ENCODE data around the gene SNRNP200. TPM values are rescaled to one million over a fixed set of nuclear protein-coding genes. Genes with fewer than 3 reads are reported as not detected.

Gene SNRNP200
- total RNA-seq, 1 experiment from 2014 or later = 202 TPM

DNA sequence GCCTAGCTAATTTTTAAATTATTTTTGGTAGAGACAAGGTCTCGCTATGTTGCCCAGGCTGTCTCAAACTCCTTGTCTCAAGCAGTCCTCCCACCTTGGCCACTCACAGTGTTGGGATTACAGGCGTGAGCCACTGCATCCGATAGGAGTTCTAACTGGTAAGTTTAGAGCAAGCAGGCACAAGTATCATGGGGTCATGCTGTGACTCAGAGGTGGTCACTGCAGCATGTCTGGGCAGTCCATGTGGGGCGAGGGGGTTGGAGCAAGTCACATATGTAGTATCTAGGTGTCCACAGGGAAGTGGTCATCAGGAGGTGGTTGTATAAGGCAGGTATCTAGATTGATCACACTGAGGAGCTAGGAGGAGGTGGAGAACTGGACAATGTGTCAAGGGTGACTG lies 74.0 kb downstream of the SNRNP200 start:
- DNase-seq (ENCODE audit: low spot score) = no peak
- POLR2A ChIA-PET (ENCODE audit: low non-redundant PET) = no interaction called here
- no TSS peak for BruUV-seq (replicated peaks)

DNA sequence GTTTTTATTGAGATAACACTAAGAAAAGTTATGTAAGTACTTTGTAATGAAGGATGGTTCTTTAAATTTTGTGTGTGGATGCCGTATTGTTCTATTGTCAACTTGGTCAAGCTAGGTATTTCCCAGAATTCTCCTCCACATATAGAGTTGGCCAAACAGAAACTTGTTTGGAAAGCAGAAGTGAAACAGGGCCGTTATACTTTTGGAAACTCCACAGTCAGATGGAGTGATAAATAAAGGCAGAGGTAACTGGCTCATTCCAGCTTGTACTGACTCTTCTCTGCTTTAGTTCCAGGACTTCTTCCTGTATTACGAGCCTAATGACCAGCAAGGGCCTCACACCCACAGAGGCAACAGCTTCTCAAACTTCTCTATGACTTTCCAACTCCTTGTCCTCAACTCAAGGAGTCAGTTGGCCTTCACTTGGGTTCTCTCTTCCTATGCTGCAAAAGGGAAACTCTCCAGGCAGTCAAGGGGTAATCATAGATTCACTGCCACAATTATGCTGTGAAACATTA lies 80.3 kb downstream of the SNRNP200 start:
- ChIA-PET CTCF (no interaction called here), POLR2A (ENCODE audit: low non-redundant PET) (no interaction called here)
- intact Hi-C loops (cut with micrococcal nuclease; ENCODE audit: unreplicated experiment) = no loop called here
- H3K36me3 ChIP-seq (ENCODE audit: insufficient read depth, low read length, poor library complexity, severe bottlenecking) = no peaks in the 10 kb centered on the region
- H3K4me1 ChIP-seq (ENCODE audit: insufficient read depth, low read length, poor library complexity, severe bottlenecking) = no peaks in the 10 kb centered on the region
- H3K4me3 ChIP-seq (ENCODE audit: low read depth, low read length, poor library complexity, severe bottlenecking) = no peak overlapping the region
- DNase-seq (ENCODE audit: low spot score) = no peak
- no peaks in the 10 kb centered on the region for H3K9me3 ChIP-seq (ENCODE audit: low read depth, low read length, poor library complexity, severe bottlenecking)
- no peak for TF ChIP-seq EZH2 (IDR thresholded peaks at IDR 0.05; ENCODE audit: borderline replicate concordance, low read depth, low read length, poor library complexity, severe bottlenecking)
- TF ChIP-seq, protein P1, sequence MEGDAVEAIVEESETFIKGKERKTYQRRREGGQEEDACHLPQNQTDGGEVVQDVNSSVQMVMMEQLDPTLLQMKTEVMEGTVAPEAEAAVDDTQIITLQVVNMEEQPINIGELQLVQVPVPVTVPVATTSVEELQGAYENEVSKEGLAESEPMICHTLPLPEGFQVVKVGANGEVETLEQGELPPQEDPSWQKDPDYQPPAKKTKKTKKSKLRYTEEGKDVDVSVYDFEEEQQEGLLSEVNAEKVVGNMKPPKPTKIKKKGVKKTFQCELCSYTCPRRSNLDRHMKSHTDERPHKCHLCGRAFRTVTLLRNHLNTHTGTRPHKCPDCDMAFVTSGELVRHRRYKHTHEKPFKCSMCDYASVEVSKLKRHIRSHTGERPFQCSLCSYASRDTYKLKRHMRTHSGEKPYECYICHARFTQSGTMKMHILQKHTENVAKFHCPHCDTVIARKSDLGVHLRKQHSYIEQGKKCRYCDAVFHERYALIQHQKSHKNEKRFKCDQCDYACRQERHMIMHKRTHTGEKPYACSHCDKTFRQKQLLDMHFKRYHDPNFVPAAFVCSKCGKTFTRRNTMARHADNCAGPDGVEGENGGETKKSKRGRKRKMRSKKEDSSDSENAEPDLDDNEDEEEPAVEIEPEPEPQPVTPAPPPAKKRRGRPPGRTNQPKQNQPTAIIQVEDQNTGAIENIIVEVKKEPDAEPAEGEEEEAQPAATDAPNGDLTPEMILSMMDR (conservative IDR thresholded peaks at IDR 0.05; ENCODE audit: low read depth, low read length) = no peak
- H3K27me3 ChIP-seq (replicated peaks; ENCODE audit: insufficient read depth, low read depth, low read length, poor library complexity) = no peaks in the 10 kb centered on the region
- no peak overlapping the region for H3K27ac ChIP-seq (ENCODE audit: low read depth, low read length, poor library complexity, severe bottlenecking)
- no TSS peak for BruUV-seq (replicated peaks)

More for the DNA sequence above, 74.0 kb downstream of the SNRNP200 start:
- Histone ChIP-seq H3K4me3 (ENCODE audit: low read depth, low read length, poor library complexity, severe bottlenecking) (no peak overlapping the region), H3K9me3 (ENCODE audit: low read depth, low read length, poor library complexity, severe bottlenecking) (no peaks in the 10 kb centered on the region), H3K27ac (ENCODE audit: low read depth, low read length, poor library complexity, severe bottlenecking) (no peak overlapping the region), H3K27me3 (replicated peaks; ENCODE audit: insufficient read depth, low read depth, low read length, poor library complexity) (no peaks in the 10 kb centered on the region), H3K4me1 (ENCODE audit: insufficient read depth, low read length, poor library complexity, severe bottlenecking) (no peaks in the 10 kb centered on the region), H3K36me3 (ENCODE audit: insufficient read depth, low read length, poor library complexity, severe bottlenecking) (no peaks in the 10 kb centered on the region)
- no peak for TF ChIP-seq EZH2 (IDR thresholded peaks at IDR 0.05; ENCODE audit: borderline replicate concordance, low read depth, low read length, poor library complexity, severe bottlenecking)
- TF ChIP-seq, protein P1 (conservative IDR thresholded peaks at IDR 0.05; ENCODE audit: low read depth, low read length) = no peak
- CTCF ChIA-PET = no interaction called here
- intact Hi-C loops (cut with micrococcal nuclease; ENCODE audit: unreplicated experiment) = no loop called here

Other genes starting within 250 kb of the SNRNP200 start
- gene ADRA2B, start 189.0 kb downstream of the SNRNP200 start, total RNA-seq (2021) = 0.11 TPM in 1 of 2 replicates, not detected in the other
- gene ASTL, start 167.0 kb downstream of the SNRNP200 start, total RNA-seq (2021) = not detected in 2 replicates
- 0.50 and 1.4 TPM in 2 replicates for gene DUSP2, start 160.1 kb downstream of the SNRNP200 start, total RNA-seq (2021)
- 189 and 201 TPM in 2 replicates for gene STARD7, start 96.7 kb downstream of the SNRNP200 start, total RNA-seq (2021)
- 23.6 and 25.5 TPM in 2 replicates for gene TMEM127, start 39.5 kb downstream of the SNRNP200 start, total RNA-seq (2021)
- 76.8 and 79.7 TPM in 2 replicates for gene CIAO1, start 39.3 kb downstream of the SNRNP200 start, total RNA-seq (2021)
- 23.5 and 23.9 TPM in 2 replicates for gene ITPRIPL1, start 19.8 kb upstream of the SNRNP200 start, total RNA-seq (2021)
- gene NCAPH, start 30.2 kb upstream of the SNRNP200 start, total RNA-seq (2021) = 87.6 and 102 TPM in 2 replicates
- not detected in 2 replicates for gene NEURL3, start 199.8 kb upstream of the SNRNP200 start, total RNA-seq (2021)
- 5.7 and 7.3 TPM in 2 replicates for gene ARID5A, start 231.2 kb upstream of the SNRNP200 start, total RNA-seq (2021)